ENCODE results near the gene RBM20. TPM values are rescaled to one million over a fixed set of nuclear protein-coding genes. Genes with fewer than 3 reads are reported as not detected.

Gene RBM20
- total and polyA plus RNA-seq, 2 experiments from 2014 or later = 3.7 to 4.0 TPM

DNA sequence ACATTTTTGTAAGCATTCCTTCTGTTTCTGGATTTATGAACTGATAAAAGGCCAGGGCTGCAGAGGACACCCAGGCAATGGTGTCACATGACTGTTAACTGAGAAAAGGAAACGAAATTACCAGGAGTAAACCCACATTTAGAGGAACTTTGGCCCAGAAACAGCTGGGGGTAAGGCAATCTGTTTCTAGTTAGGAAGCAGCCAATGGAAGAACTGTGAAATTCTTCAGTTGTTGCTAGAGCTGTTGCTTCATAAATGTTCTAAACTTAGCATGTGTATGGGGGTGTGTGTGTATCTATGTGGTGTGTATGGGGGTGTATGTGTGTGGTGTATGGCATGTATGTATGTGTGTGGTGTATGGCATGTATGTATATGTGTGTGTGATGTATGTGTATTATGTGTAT is 215.8 kb downstream of the RBM20 start:
- Histone ChIP-seq H4K20me1 (ENCODE audit: insufficient read depth, poor library complexity, severe bottlenecking) (no peaks in the 10 kb centered on the region), H2AFZ (no peak overlapping the region), H3K27ac (peak overlapping the region; percentile 95), H3K4me1 (ENCODE audit: insufficient read depth) (peaks cover 57% of the 10 kb centered on the region), H3K4me2 (peak overlapping the region; percentile 18), H3K36me3 (replicated peaks; ENCODE audit: insufficient read depth, low read depth) (no peaks in the 10 kb centered on the region), H3K9me2 (replicated peaks; ENCODE audit: insufficient read depth) (no peaks in the 10 kb centered on the region), H3K79me2 (no peaks in the 10 kb centered on the region), H3K9me3 (ENCODE audit: low read depth) (no peaks in the 10 kb centered on the region), H3K4me3 (no peak overlapping the region), H3K27me3 (no peaks in the 10 kb centered on the region)
- TF ChIP-seq EZH2 (IDR thresholded peaks at IDR 0.05; ENCODE audit: borderline replicate concordance) = no peak
- no peak for TF ChIP-seq EZH2phosphoT487 (IDR thresholded peaks at IDR 0.05; ENCODE audit: low read depth, severe bottlenecking, unreplicated experiment)
- TF ChIP-seq, protein P1, sequence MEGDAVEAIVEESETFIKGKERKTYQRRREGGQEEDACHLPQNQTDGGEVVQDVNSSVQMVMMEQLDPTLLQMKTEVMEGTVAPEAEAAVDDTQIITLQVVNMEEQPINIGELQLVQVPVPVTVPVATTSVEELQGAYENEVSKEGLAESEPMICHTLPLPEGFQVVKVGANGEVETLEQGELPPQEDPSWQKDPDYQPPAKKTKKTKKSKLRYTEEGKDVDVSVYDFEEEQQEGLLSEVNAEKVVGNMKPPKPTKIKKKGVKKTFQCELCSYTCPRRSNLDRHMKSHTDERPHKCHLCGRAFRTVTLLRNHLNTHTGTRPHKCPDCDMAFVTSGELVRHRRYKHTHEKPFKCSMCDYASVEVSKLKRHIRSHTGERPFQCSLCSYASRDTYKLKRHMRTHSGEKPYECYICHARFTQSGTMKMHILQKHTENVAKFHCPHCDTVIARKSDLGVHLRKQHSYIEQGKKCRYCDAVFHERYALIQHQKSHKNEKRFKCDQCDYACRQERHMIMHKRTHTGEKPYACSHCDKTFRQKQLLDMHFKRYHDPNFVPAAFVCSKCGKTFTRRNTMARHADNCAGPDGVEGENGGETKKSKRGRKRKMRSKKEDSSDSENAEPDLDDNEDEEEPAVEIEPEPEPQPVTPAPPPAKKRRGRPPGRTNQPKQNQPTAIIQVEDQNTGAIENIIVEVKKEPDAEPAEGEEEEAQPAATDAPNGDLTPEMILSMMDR (IDR thresholded peaks at IDR 0.05; ENCODE audit: poor library complexity) = no peak
- DNase-seq (ENCODE audit: low spot score) = peak; percentile 64
- WGBS (ENCODE audit: low lambda C conversion rate, missing lambda C conversion rate) = 0% methylated on average over 1 of the region's 1 CpG

- no peak overlapping the region for H3K4me3 ChIP-seq
- peak; percentile 56 for DNase-seq (ENCODE audit: low spot score)
- H3K79me2 ChIP-seq = no peaks in the 10 kb centered on the region
- no peaks in the 10 kb centered on the region for H3K27me3 ChIP-seq
- H3K4me1 ChIP-seq (ENCODE audit: insufficient read depth) = peaks cover 63% of the 10 kb centered on the region
- peak overlapping the region; percentile 95 for H3K27ac ChIP-seq
- H4K20me1 ChIP-seq (ENCODE audit: insufficient read depth, poor library complexity, severe bottlenecking) = no peaks in the 10 kb centered on the region
- peak overlapping the region; percentile 18 for H3K4me2 ChIP-seq
- H3K36me3 ChIP-seq (replicated peaks; ENCODE audit: insufficient read depth, low read depth) = no peaks in the 10 kb centered on the region
- H3K9me2 ChIP-seq (replicated peaks; ENCODE audit: insufficient read depth) = no peaks in the 10 kb centered on the region
- TF ChIP-seq, protein P1 (IDR thresholded peaks at IDR 0.05; ENCODE audit: poor library complexity) = no peak
- TF ChIP-seq EZH2phosphoT487 (IDR thresholded peaks at IDR 0.05; ENCODE audit: low read depth, severe bottlenecking, unreplicated experiment) (no peak), EZH2 (IDR thresholded peaks at IDR 0.05; ENCODE audit: borderline replicate concordance) (no peak)
- no peak overlapping the region for H2AFZ ChIP-seq
- WGBS (ENCODE audit: low lambda C conversion rate, missing lambda C conversion rate) = 76% methylated on average over 7 of the region's 7 CpGs
- no peaks in the 10 kb centered on the region for H3K9me3 ChIP-seq (ENCODE audit: low read depth)
Measured at GRCh38 chr10:110860576-110861241, 216.6 kb downstream of the RBM20 start.

DNA sequence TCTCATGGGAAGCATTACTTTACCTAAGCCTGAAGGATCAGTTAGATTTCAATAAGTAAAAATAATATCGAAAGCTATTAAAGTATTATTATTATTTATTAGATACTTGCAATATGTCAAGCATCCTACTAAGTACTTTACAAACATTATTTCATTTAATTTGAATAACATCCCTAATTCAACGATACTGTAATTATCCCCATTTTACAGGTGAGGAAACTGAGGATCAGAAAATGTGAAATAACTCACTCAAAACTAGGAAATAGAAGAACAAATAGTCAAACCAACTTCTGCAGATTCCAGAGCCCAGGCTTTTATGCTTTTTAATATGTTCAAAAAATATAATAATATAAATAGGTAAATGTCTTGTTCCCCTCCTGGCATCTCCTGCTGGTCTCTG is 217.3 kb downstream of the RBM20 start:
- H4K20me1 ChIP-seq (ENCODE audit: insufficient read depth, poor library complexity, severe bottlenecking) = no peaks in the 10 kb centered on the region
- peak overlapping the region; percentile 95 for H3K27ac ChIP-seq
- H3K36me3 ChIP-seq (replicated peaks; ENCODE audit: insufficient read depth, low read depth) = no peaks in the 10 kb centered on the region
- TF ChIP-seq EZH2phosphoT487 (IDR thresholded peaks at IDR 0.05; ENCODE audit: low read depth, severe bottlenecking, unreplicated experiment) (no peak), EZH2 (IDR thresholded peaks at IDR 0.05; ENCODE audit: borderline replicate concordance) (no peak)
- TF ChIP-seq, protein P1 (IDR thresholded peaks at IDR 0.05; ENCODE audit: poor library complexity) = no peak
- H3K79me2 ChIP-seq = no peaks in the 10 kb centered on the region
- H2AFZ ChIP-seq = no peak overlapping the region
- no peak overlapping the region for H3K4me3 ChIP-seq
- no peak for DNase-seq (ENCODE audit: low spot score)
- H3K4me1 ChIP-seq (ENCODE audit: insufficient read depth) = peaks cover 71% of the 10 kb centered on the region
- H3K27me3 ChIP-seq = no peaks in the 10 kb centered on the region
- H3K4me2 ChIP-seq = no peak overlapping the region
- no peaks in the 10 kb centered on the region for H3K9me2 ChIP-seq (replicated peaks; ENCODE audit: insufficient read depth)
- H3K9me3 ChIP-seq (ENCODE audit: low read depth) = no peaks in the 10 kb centered on the region
- 99% methylated on average over 2 of the region's 2 CpGs for WGBS (ENCODE audit: low lambda C conversion rate, missing lambda C conversion rate)

Data from hepatocyte (in vitro differentiated cells).